GOT3 (cell line): ENCODE measurements around the gene ATF1.
"Not testable (repeated sequence)": the region's sequence is repeated elsewhere in the genome, so short reads cannot be mapped to it uniquely, and the experiment has no call there.

Source experiments
- DNase-seq: peaks from one replicate; lab custom pipeline; 2025; ENCODE audit warnings: mixed read lengths; lab: John Stamatoyannopoulos, UW

Gene ATF1

GRCh38 chr12:50859621-50860310 is 95.9 kb downstream of the ATF1 start:
- DNase-seq, result no peak

DNA sequence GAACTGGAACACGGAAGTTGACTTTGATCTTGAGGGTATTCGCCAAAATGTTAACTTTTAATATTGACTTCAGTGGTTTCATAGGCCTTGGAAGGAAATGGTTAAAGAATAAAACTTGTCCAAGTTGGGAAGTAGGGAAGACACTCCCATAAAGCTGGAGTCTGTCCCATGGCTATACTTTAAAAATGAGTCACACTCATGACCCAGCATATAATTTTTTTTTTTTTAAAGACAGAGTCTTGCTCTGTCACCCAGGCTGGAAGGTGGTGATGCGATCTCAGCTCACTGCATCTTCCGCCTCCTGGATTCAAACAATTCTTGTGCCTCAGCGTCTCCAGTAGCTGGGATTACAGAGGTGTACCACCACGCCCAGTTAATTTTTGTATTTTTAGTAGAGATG is 98.4 kb downstream of the ATF1 start:
- DNase-seq, result no peak

GRCh38 chr12:50865266-50865665 is 101.4 kb downstream of the ATF1 start:
- no peak for DNase-seq

DNA sequence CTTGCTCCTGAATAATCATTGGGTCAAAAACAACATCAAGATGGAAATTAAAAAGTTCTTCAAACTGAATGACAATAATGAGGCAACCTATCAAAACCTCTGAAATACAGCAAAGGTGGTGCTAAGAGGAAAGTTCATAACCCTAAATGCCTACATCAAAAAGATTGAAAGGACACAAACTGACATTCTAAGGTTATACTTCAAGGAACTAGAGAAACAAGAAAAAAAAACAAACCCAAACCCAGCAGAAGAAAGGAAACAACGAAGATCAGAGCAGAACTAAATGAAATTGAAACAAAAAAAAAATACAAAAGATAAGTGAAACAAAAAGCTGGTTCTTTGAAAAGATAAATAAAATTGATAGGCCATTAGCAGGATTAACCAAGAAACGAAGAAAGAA is 105.0 kb downstream of the ATF1 start:
- DNase-seq, result not testable (repeated sequence)
